Measurements from ENCODE around the gene VAV3. TPM values are rescaled to one million over a fixed set of nuclear protein-coding genes. Genes with fewer than 3 reads are reported as not detected.
A peak's percentile ranks its signal among the peaks of the same experiment; 100 is the strongest.

VAV3 gene
- polyA plus RNA-seq, 3 donors from 2014 or later: 17.6 to 19.4 (median 18.8) TPM

DNA sequence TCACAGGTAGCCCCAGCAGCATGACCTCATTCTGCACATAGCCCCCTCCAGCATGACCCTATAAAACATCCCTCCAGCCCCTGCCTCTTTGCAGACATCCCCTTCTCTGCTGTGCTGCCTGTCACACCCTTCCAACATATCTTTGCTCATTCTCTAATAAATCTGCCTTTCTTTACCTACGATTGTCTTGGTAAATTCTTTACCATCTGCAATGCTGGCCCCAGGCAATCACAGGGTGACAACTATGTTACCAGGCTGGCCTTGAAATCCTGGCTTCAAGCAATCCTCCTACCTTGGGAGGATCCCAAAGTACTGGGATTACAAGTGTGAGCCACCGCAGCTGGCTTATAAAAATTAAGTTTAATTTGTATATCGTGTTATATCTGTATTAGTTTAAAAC lies 134.5 kb downstream of the VAV3 start:
- DNase-seq: no peak
- peaks cover 2 to 9% (median 4%) of the 10 kb centered on the region in 3 donors for H3K27me3 Mint-ChIP-seq (ENCODE audit: low read depth in 3 of 3)
- peaks cover 94 to 100% of the 10 kb centered on the region in 2 donors for H3K4me1 Mint-ChIP-seq
- H3K27ac Mint-ChIP-seq: peak overlapping the region; percentile 78 to 96 (median 94)
- H3K36me3 Mint-ChIP-seq: peaks cover 2 to 4% (median 2%) of the 10 kb centered on the region in 3 donors
- H3K9me3 Mint-ChIP-seq: peaks cover 0 to 2% (median 0%) of the 10 kb centered on the region in 6 donors
- peak overlapping the region; percentile 51 to 89 (median 78) for H3K4me3 Mint-ChIP-seq

DNA sequence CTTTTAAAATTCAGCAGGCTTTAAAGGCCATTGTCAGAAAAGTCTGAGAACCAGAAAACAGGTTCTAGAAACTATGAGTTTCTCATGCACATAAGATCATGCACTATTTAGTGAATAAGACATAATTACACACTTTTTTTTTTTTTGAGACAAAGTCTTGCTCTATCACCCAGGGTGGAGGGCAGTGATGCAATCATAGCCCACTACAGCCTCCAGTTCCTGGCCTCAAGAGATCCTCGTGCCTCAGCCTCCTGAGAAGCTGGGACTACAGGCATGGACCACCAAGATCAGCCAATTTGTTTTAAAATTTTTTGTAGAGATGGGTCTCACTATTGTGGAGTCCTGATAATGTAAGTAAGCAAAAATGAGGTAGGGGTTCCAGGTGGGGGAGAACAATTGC lies 134.9 kb downstream of the VAV3 start:
- Mint-ChIP-seq H3K4me1 (peaks cover 94 to 100% of the 10 kb centered on the region in 2 donors), H3K36me3 (peaks cover 4% of the 10 kb centered on the region in 3 donors), H3K27me3 (ENCODE audit: low read depth in 3 of 3) (peaks cover 2 to 9% (median 4%) of the 10 kb centered on the region in 3 donors), H3K4me3 (peak overlapping the region; percentile 78 to 89 (median 81)), H3K27ac (peak overlapping the region; percentile 78 to 96 (median 94)), H3K9me3 (peaks cover 0 to 2% (median 0%) of the 10 kb centered on the region in 6 donors)
- DNase-seq: no peak

DNA sequence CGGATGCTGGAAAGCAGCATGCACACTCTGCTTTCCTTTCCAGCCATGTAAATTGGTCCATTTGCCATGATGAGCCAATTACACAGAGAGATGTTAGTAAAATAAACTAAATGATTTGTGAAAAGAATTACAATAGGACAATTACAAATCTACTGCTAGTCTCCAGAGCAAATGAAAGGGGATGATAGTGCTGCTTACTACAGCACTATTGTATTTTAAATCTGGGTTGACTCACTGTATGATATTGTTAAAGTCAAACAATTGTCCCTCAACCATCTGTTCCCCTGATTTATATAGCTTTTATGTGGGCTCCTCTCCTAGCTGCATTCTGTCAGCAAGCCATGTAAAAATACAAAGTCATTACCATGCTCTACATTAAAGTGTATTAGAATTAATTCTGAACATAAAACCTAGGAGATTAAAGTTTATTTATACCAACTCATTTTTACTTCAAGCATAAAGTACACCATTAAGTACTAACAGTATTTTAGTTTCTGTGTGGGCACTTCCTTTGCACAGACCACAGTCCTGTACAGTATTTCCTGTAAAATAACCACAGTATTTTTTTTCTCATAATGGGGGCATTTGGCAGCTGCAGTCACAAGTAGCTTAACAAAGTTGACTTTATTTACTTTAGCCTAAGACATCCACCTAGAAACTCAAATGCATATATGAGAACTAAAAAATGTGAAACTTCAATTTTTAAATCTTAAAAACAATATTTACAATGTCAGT lies 135.8 kb downstream of the VAV3 start:
- Mint-ChIP-seq H3K27ac (peak overlapping the region; percentile 78 to 96 (median 94)), H3K36me3 (peaks cover 4% of the 10 kb centered on the region in 3 donors), H3K4me1 (peaks cover 91 to 100% of the 10 kb centered on the region in 2 donors), H3K27me3 (ENCODE audit: low read depth in 3 of 3) (peaks cover 2 to 9% (median 4%) of the 10 kb centered on the region in 3 donors), H3K4me3 (peak overlapping the region; percentile 78 to 89 (median 81)), H3K9me3 (peaks cover 0 to 2% (median 0%) of the 10 kb centered on the region in 6 donors)
- DNase-seq: peak; percentile 75 to 77 (median 76)

DNA sequence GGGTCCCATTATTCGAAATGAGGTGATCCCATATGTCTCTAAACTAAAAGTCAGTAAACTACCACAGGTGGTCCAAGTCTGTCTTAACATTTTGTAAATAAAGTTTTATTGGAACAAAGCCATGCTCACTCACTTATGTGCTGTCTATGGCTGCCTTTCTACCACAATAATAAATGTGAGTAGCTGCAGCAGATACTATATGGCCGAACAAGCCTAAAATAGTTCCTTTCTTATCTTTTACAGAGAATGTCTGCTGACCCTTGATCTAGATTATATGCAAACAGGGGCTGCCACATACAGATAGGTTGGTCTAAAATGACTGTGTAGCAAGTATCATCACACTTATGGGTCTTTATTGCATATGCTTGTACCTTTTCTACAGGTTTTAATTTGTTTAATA lies 140.0 kb downstream of the VAV3 start:
- Mint-ChIP-seq H3K9me3 (peaks cover 0 to 9% (median 5%) of the 10 kb centered on the region in 6 donors), H3K27me3 (ENCODE audit: low read depth in 3 of 3) (peaks cover 2 to 7% (median 2%) of the 10 kb centered on the region in 3 donors), H3K27ac (peak overlapping the region; percentile 62 to 94 (median 84)), H3K4me3 (no peak overlapping the region), H3K36me3 (peaks cover 30 to 35% (median 35%) of the 10 kb centered on the region in 3 donors), H3K4me1 (peaks cover 91 to 100% of the 10 kb centered on the region in 2 donors)
- DNase-seq: no peak

DNA sequence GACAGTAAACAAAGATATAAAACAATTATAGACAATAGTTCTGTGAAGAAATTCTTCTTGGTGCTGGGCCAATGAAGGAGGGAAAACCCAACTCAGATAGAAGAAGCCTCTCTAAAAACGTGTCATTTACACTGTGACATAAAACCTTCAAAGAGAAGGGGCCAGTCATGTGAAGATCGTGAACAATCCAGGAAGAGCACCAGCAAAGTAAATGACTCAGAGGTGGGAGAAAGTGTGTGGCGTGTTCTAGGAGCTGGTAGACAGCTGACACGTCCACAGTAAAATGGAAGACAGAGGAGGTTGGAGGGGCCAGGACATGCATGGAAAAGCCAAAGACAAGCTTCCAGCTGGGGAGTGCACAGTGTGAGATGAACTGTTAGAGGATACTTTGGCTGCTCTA lies 143.6 kb downstream of the VAV3 start:
- peak overlapping the region; percentile 4 to 64 (median 31) for H3K4me3 Mint-ChIP-seq
- H3K9me3 Mint-ChIP-seq: peaks cover 0 to 9% (median 4%) of the 10 kb centered on the region in 6 donors
- peak in 2 of 3 donors; percentile 24 to 29 for DNase-seq
- H3K27me3 Mint-ChIP-seq (ENCODE audit: low read depth in 3 of 3): peaks cover 0 to 3% (median 3%) of the 10 kb centered on the region in 3 donors
- H3K27ac Mint-ChIP-seq: peak overlapping the region; percentile 77 to 89 (median 84)
- H3K36me3 Mint-ChIP-seq: peaks cover 26 to 45% (median 35%) of the 10 kb centered on the region in 3 donors
- H3K4me1 Mint-ChIP-seq: peaks cover 83 to 100% of the 10 kb centered on the region in 2 donors

DNA sequence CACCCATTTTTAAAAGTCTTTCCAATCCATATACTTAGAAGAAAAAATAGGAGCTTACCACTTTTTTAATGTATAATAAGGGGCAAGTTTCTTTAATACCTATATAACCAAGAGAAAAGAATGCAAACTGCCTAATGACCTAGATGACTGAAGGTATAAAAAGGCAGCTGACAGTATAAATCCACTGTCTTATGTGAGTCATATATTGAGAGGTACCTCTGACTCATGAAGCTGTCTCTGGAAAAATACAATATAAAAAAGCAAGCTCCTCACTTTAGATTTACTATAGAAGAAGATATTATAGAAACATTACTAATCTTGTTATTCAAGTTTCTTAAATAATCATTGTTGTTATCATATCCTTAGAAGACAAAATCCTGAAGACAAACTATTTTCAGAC lies 144.2 kb downstream of the VAV3 start:
- DNase-seq: no peak
- Mint-ChIP-seq H3K4me1 (peaks cover 78 to 98% of the 10 kb centered on the region in 2 donors), H3K27me3 (ENCODE audit: low read depth in 3 of 3) (peaks cover 0 to 3% (median 3%) of the 10 kb centered on the region in 3 donors), H3K9me3 (peaks cover 0 to 9% (median 4%) of the 10 kb centered on the region in 6 donors), H3K4me3 (peak overlapping the region in 3 of 5 donors; percentile 22 to 64 (median 39)), H3K27ac (peak overlapping the region; percentile 77 to 89 (median 84)), H3K36me3 (peaks cover 26 to 45% (median 35%) of the 10 kb centered on the region in 3 donors)

DNA sequence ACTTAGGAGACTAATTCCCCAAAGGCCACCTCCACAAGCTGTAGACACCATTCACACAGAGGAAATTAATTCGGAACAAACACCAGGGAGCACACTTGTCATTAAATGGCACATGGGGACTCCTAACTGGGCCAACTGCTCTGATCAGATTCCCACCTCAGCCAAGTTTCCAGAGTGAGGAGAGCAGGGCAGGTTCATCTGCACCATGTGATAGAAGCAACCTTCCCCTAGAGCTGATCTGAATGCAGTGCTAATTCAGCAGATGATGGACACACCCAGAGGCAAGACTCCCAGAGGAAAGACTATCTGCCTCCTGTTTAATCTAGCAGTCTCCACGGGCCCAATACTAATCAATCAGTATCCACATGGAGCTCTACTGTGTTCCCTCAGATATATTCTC lies 147.0 kb downstream of the VAV3 start:
- H3K4me3 Mint-ChIP-seq: no peak overlapping the region
- peak overlapping the region in 1 of 6 donors; percentile 33 for H3K27ac Mint-ChIP-seq
- H3K27me3 Mint-ChIP-seq (ENCODE audit: low read depth in 3 of 3): peaks cover 0 to 3% (median 3%) of the 10 kb centered on the region in 3 donors
- H3K36me3 Mint-ChIP-seq: peaks cover 15 to 43% (median 27%) of the 10 kb centered on the region in 3 donors
- H3K4me1 Mint-ChIP-seq: peaks cover 63 to 85% of the 10 kb centered on the region in 2 donors
- no peak for DNase-seq
- H3K9me3 Mint-ChIP-seq: peaks cover 0 to 4% (median 3%) of the 10 kb centered on the region in 6 donors

DNA sequence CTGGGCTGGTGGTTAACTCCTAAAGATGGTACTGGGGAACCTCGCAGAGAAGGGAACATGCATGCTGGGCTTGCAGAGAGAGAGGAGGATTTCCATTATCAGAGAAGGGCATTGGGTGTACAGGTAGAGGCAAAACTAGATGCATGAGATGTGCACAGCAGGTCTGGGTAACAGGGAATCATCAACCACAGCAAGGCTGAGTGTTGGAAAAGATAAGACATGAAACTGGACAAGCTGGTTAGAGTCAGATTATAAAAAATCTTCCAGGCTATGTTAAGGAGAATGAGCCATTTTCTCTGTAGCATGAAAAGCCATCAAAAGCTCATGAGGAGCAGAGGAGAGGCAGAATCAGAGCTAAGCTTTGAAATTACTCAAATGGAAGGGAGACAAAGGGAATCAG lies 147.8 kb downstream of the VAV3 start:
- peaks cover 0 to 3% (median 3%) of the 10 kb centered on the region in 3 donors for H3K27me3 Mint-ChIP-seq (ENCODE audit: low read depth in 3 of 3)
- H3K4me3 Mint-ChIP-seq: peak overlapping the region in 1 of 5 donors; percentile 0
- H3K27ac Mint-ChIP-seq: peak overlapping the region in 5 of 6 donors; percentile 6 to 52 (median 9)
- peaks cover 63 to 82% of the 10 kb centered on the region in 2 donors for H3K4me1 Mint-ChIP-seq
- H3K36me3 Mint-ChIP-seq: peaks cover 11 to 38% (median 22%) of the 10 kb centered on the region in 3 donors
- no peak for DNase-seq
- peaks cover 0 to 3% (median 0%) of the 10 kb centered on the region in 6 donors for H3K9me3 Mint-ChIP-seq

DNA sequence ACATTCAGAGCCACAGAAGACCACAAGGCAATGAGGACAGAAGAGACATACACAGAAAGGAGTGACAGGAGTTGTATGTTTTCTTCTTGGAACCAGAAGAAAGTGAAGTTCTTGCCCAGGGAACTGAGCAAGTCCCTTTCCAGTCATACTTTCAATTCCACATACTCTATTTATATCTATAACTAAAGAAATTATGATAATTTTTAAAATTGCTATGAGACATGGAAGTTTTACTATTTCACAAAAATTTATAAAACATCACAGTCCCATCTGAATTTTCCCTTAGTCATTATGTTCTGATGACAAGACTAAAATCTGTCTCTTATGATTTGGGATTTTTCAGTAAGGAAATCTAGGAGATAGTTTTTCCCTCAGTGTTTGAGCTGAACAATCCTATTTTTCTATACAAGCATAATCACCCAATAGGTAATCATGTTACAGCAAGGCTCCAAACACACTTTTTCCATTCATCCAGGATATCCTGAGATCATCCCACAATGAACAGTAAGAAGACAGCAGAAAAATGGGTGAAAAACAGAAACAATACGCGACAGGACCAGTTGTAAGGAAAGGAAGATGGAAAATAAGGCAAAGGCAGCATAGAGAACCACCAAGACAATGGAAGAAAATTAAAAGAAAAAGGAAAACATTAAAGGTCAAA lies 154.6 kb downstream of the VAV3 start:
- Mint-ChIP-seq H3K4me1 (peaks cover 69 to 83% of the 10 kb centered on the region in 2 donors), H3K4me3 (peak overlapping the region in 1 of 5 donors; percentile 25), H3K27ac (peak overlapping the region in 4 of 6 donors; percentile 5 to 51 (median 14)), H3K27me3 (ENCODE audit: low read depth in 3 of 3) (peaks cover 0 to 4% (median 0%) of the 10 kb centered on the region in 3 donors), H3K9me3 (no peaks in the 10 kb centered on the region), H3K36me3 (peaks cover 0 to 13% (median 9%) of the 10 kb centered on the region in 3 donors)
- DNase-seq: no peak

DNA sequence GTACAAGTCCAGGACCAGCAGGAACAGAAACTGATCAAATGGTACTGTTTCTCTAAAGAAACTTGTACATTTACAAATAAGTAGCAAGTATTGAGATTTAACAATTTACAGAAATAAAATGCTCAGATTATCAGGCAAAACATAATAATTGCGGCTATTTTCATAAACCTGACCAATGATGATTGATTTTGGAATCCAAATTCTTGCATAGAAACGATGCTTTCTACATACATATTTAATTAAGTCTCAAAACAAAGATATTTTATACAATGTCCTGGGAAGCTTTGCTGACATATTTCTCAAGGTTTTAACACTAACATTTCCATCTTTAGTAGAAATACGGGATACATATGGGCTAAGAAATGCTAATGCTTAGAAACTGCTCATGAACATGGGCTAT lies 157.1 kb downstream of the VAV3 start:
- Mint-ChIP-seq H3K27ac (peak overlapping the region in 2 of 6 donors; percentile 16 to 22), H3K9me3 (no peaks in the 10 kb centered on the region), H3K4me1 (peaks cover 83 to 92% of the 10 kb centered on the region in 2 donors), H3K36me3 (no peaks in the 10 kb centered on the region), H3K27me3 (ENCODE audit: low read depth in 3 of 3) (peaks cover 0 to 4% (median 0%) of the 10 kb centered on the region in 3 donors), H3K4me3 (peak overlapping the region in 1 of 5 donors; percentile 16)
- DNase-seq: no peak

DNA sequence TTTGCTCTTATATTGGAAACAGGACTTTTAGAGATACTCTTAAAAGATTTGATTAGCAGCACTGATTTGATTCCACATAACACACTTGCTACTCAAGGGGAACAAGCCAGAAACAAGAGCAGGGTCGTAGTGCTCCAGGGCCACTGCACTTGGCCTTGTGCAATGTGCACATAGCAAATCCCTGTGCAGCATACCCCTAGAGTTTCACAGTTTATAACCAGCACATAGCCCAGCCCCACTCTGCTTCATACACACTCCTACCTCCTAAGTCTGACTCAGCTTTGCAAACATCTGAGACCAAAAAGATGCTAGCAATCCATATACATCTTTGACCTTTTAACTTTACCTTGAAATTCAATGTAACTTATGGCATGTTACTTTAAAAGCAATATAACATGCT lies 157.6 kb downstream of the VAV3 start:
- Mint-ChIP-seq H3K4me1 (peaks cover 85 to 94% of the 10 kb centered on the region in 2 donors), H3K36me3 (no peaks in the 10 kb centered on the region), H3K27me3 (ENCODE audit: low read depth in 3 of 3) (peaks cover 0 to 4% (median 0%) of the 10 kb centered on the region in 3 donors), H3K9me3 (no peaks in the 10 kb centered on the region), H3K4me3 (peak overlapping the region in 2 of 5 donors; percentile 21 to 37), H3K27ac (peak overlapping the region in 2 of 6 donors; percentile 16 to 22)
- DNase-seq: no peak

DNA sequence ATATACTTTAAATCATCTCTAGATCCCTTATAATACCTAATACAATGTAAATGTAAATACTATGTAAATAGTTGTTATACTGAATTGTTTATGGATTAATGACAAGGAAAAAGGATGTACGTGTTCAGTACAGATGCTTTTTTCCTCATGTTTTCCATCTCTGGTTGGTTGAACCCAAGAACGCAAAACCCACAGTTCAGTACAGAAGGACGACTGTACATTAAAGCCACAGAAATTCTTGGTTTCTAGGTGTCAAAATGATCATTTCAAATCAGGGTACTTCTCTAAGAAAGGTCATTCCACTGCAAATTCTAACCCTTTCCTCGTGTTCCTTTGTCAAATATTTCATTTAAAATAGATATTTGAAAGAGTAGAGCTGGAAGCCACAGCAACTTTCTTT lies 158.1 kb downstream of the VAV3 start:
- Mint-ChIP-seq H3K27ac (no peak overlapping the region), H3K9me3 (no peaks in the 10 kb centered on the region), H3K27me3 (ENCODE audit: low read depth in 3 of 3) (peaks cover 0 to 4% (median 0%) of the 10 kb centered on the region in 3 donors), H3K36me3 (no peaks in the 10 kb centered on the region), H3K4me3 (peak overlapping the region in 1 of 5 donors; percentile 21), H3K4me1 (peaks cover 85 to 97% of the 10 kb centered on the region in 2 donors)
- no peak for DNase-seq

DNA sequence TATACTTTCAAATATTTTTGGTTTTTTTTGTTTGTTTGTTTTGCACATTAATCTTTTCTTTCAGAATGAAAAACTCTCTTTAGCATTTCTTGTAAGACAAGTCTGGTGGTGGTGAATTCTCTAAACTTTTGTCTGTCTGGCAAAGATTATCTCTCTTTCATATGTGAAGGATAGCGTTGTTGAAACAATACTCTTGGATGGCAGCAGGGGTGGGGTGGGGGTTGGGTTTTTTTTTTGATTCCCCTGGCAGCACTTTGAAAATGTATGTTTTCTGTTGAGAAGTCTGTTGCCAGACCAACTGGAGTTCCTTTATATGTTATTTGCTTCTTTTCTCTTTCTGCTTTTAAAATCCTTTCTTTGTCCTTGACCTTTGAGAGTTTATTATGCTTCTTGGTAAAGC lies 160.2 kb downstream of the VAV3 start:
- Mint-ChIP-seq H3K4me1 (peaks cover 72 to 89% of the 10 kb centered on the region in 2 donors), H3K27ac (peak overlapping the region; percentile 14 to 83 (median 76)), H3K9me3 (no peaks in the 10 kb centered on the region), H3K27me3 (ENCODE audit: low read depth in 3 of 3) (peaks cover 0 to 4% (median 0%) of the 10 kb centered on the region in 3 donors), H3K36me3 (no peaks in the 10 kb centered on the region), H3K4me3 (peak overlapping the region; percentile 34 to 69 (median 64))
- no peak for DNase-seq
